BLaER1 treated with 17β-estradiol and CSF1 and Interleukin-3, amounts not matched to agents 10 nM and 100 nM (cell line): ENCODE results near the gene RGS16.

Source experiments
- H3K27ac ChIP-seq, 11 experiments: shearing (Covaris generic); formaldehyde crosslinking; 2 replicates each; pipeline ENCODE4 v1.8.1; 2022
- H3K27me3 ChIP-seq, 11 experiments: shearing (Covaris generic); formaldehyde crosslinking; 2 replicates each; pipeline ENCODE4 v1.8.1; 2022
- H3K36me3 ChIP-seq, 11 experiments: shearing (Covaris generic); formaldehyde crosslinking; 2 replicates each; pipeline ENCODE4 v1.8.1; 2022
- H3K4me1 ChIP-seq, 10 experiments: shearing (Covaris generic); formaldehyde crosslinking; 2 replicates each; pipeline ENCODE4 v1.8.1; 2022
- H3K4me2 ChIP-seq, 11 experiments: shearing (Covaris generic); formaldehyde crosslinking; 2 replicates each; pipeline ENCODE4 v1.8.1; 2022
- H3K4me3 ChIP-seq, 10 experiments: shearing (Covaris generic); formaldehyde crosslinking; 2 replicates each; pipeline ENCODE4 v1.8.1; 2022
- H3K9ac ChIP-seq, 11 experiments: shearing (Covaris generic); formaldehyde crosslinking; 2 replicates each; pipeline ENCODE4 v1.8.1; 2022
- H3K9me3 ChIP-seq, 11 experiments: shearing (Covaris generic); formaldehyde crosslinking; replicated peaks in 1 of 11; 2 replicates each; pipeline ENCODE4 v1.8.1; 2022
- H4K20me1 ChIP-seq, 11 experiments: shearing (Covaris generic); formaldehyde crosslinking; 2 replicates each; pipeline ENCODE4 v1.8.1; 2022
- Cebpa-rat ChIP-seq, 11 experiments: shearing (Covaris generic); IDR thresholded peaks; 2 replicates each; pipeline ENCODE4 v1.8.1; 2022

Gene RGS16

GRCh38 chr1:182617014-182617429 is 12.8 kb upstream of the RGS16 start:
- Histone ChIP-seq H3K36me3 (no peaks in the 10 kb centered on the region), H4K20me1 (no peaks in the 10 kb centered on the region), H3K27ac (peak overlapping the region in 9 of 11 experiments; percentile 88 to 97 (median 93); a peak in 18 of 22 replicates), H3K4me3 (no peak overlapping the region), H3K9ac (peak overlapping the region in 9 of 11 experiments; percentile 79 to 90 (median 85); a peak in 15 of 22 replicates), H3K4me2 (peak overlapping the region; percentile 85 to 98 (median 91)), H3K27me3 (no peaks in the 10 kb centered on the region), H3K4me1 (peaks cover 83 to 97% (median 90%) of the 10 kb centered on the region in 10 experiments), H3K9me3 (peaks cover 0 to 17% (median 9%) of the 10 kb centered on the region in 11 experiments; a peak in 16 of 22 replicates)
- no peak for TF ChIP-seq Cebpa-rat (IDR thresholded peaks at IDR 0.05)

- Histone ChIP-seq H3K4me1 (peaks cover 83 to 97% (median 90%) of the 10 kb centered on the region in 10 experiments), H3K27me3 (no peaks in the 10 kb centered on the region), H3K4me3 (peak overlapping the region in 9 of 10 experiments; percentile 40 to 68 (median 56); a peak in 12 of 20 replicates), H3K4me2 (peak overlapping the region; percentile 85 to 98 (median 91)), H3K27ac (peak overlapping the region; percentile 88 to 97 (median 93); a peak in 21 of 22 replicates), H3K9ac (peak overlapping the region; percentile 79 to 90 (median 86); a peak in 21 of 22 replicates), H3K9me3 (peaks cover 0 to 15% (median 9%) of the 10 kb centered on the region in 11 experiments; a peak in 16 of 22 replicates), H4K20me1 (no peaks in the 10 kb centered on the region), H3K36me3 (no peaks in the 10 kb centered on the region)
- TF ChIP-seq Cebpa-rat (IDR thresholded peaks at IDR 0.05), result peak in 9 of 11 experiments; percentile 67 to 99 (median 88); a peak in 17 of 22 replicates
Measured at GRCh38 chr1:182616130-182617013, 12.2 kb upstream of the RGS16 start.

GRCh38 chr1:182615468-182616129 is 11.4 kb upstream of the RGS16 start:
- no peaks in the 10 kb centered on the region for H4K20me1 ChIP-seq
- no peaks in the 10 kb centered on the region for H3K36me3 ChIP-seq
- H3K4me3 ChIP-seq, result peak overlapping the region; percentile 40 to 68 (median 56)
- H3K4me1 ChIP-seq, result peaks cover 82 to 97% (median 90%) of the 10 kb centered on the region in 10 experiments
- H3K27ac ChIP-seq, result peak overlapping the region; percentile 88 to 97 (median 93)
- peak overlapping the region; percentile 85 to 98 (median 91) for H3K4me2 ChIP-seq
- H3K27me3 ChIP-seq, result no peaks in the 10 kb centered on the region
- peak overlapping the region; percentile 79 to 90 (median 86) for H3K9ac ChIP-seq
- H3K9me3 ChIP-seq, result peaks cover 0 to 7% (median 3%) of the 10 kb centered on the region in 11 experiments; a peak in 16 of 22 replicates
- TF ChIP-seq Cebpa-rat (IDR thresholded peaks at IDR 0.05), result no peak

- no peaks in the 10 kb centered on the region for H4K20me1 ChIP-seq
- peak overlapping the region; percentile 79 to 90 (median 86) for H3K9ac ChIP-seq
- H3K4me1 ChIP-seq, result peaks cover 82 to 92% (median 90%) of the 10 kb centered on the region in 10 experiments
- H3K4me3 ChIP-seq, result peak overlapping the region; percentile 40 to 68 (median 56)
- H3K27me3 ChIP-seq, result no peaks in the 10 kb centered on the region
- peaks cover 0 to under 1% (median 0%) of the 10 kb centered on the region in 11 experiments; a peak in 3 of 22 replicates for H3K9me3 ChIP-seq
- H3K36me3 ChIP-seq, result no peaks in the 10 kb centered on the region
- H3K27ac ChIP-seq, result peak overlapping the region; percentile 88 to 97 (median 93)
- TF ChIP-seq Cebpa-rat (IDR thresholded peaks at IDR 0.05), result no peak
- peak overlapping the region; percentile 85 to 98 (median 91) for H3K4me2 ChIP-seq
Measured at GRCh38 chr1:182614796-182615454, 10.7 kb upstream of the RGS16 start.

- no peak for TF ChIP-seq Cebpa-rat (IDR thresholded peaks at IDR 0.05)
- Histone ChIP-seq H3K4me2 (peak overlapping the region; percentile 85 to 98 (median 91)), H3K9me3 (no peaks in the 10 kb centered on the region), H3K4me3 (no peak overlapping the region), H3K36me3 (no peaks in the 10 kb centered on the region), H4K20me1 (no peaks in the 10 kb centered on the region), H3K27ac (peak overlapping the region in 2 of 11 experiments; percentile 8 to 96; a peak in 2 of 22 replicates), H3K9ac (no peak overlapping the region), H3K4me1 (peaks cover 76 to 90% (median 85%) of the 10 kb centered on the region in 10 experiments), H3K27me3 (no peaks in the 10 kb centered on the region)
Measured at GRCh38 chr1:182611787-182612186, 7.6 kb upstream of the RGS16 start.

- Histone ChIP-seq H3K9ac (no peak overlapping the region), H3K36me3 (no peaks in the 10 kb centered on the region), H3K27me3 (no peaks in the 10 kb centered on the region), H3K4me3 (no peak overlapping the region), H3K4me2 (peak overlapping the region; percentile 85 to 98 (median 91)), H3K27ac (peak overlapping the region in 1 of 11 experiments; percentile 8; a peak in 2 of 22 replicates), H3K4me1 (peaks cover 76 to 89% (median 85%) of the 10 kb centered on the region in 10 experiments), H3K9me3 (no peaks in the 10 kb centered on the region), H4K20me1 (no peaks in the 10 kb centered on the region)
- no peak for TF ChIP-seq Cebpa-rat (IDR thresholded peaks at IDR 0.05)
Measured at GRCh38 chr1:182611326-182611725, 7.1 kb upstream of the RGS16 start.

- no peaks in the 10 kb centered on the region for H4K20me1 ChIP-seq
- H3K36me3 ChIP-seq, result no peaks in the 10 kb centered on the region
- peaks cover 71 to 83% (median 79%) of the 10 kb centered on the region in 10 experiments for H3K4me1 ChIP-seq
- H3K27ac ChIP-seq, result 0 out of 22 replicates have a peak overlapping the region, but pooled peaks of 1 of the 11 experiments have one; percentile 8
- no peak overlapping the region for H3K4me3 ChIP-seq
- TF ChIP-seq Cebpa-rat (IDR thresholded peaks at IDR 0.05), result no peak
- H3K4me2 ChIP-seq, result peak overlapping the region; percentile 28 to 98 (median 88); a peak in 18 of 22 replicates
- no peak overlapping the region for H3K9ac ChIP-seq
- no peaks in the 10 kb centered on the region for H3K27me3 ChIP-seq
- no peaks in the 10 kb centered on the region for H3K9me3 ChIP-seq
Measured at GRCh38 chr1:182610606-182611194, 6.5 kb upstream of the RGS16 start.
